HCT116 (cell line): Measurements from ENCODE around the gene ROR2. TPM values are rescaled to one million over a fixed set of nuclear protein-coding genes. Genes with fewer than 3 reads are reported as not detected.

Source experiments
- ATAC-seq: fragments of 200-7000 bp; cut with Tn5 transposase; 2 replicates; pipeline ENCODE4 v1.9.1; 2020; ENCODE audit warnings: mild to moderate bottlenecking, moderate library complexity
- BruUV-seq: library from RNA; stranded (reverse); fragments of 400-500 nt; replicated peaks from 2 replicates; lab custom pipeline; 2021; lab: Mats Ljungman, UMichigan
- CTCF ChIA-PET: fragments of 300-600 bp; sonication (Branson Sonifier 250); formaldehyde crosslinking; loops from one replicate; lab custom pipeline; 2021; ENCODE audit warnings: antibody characterized with exemption; lab: Charles Lee
- POLR2A ChIA-PET: fragments of 300-600, 350-600 bp; sonication (Branson Sonifier 250); formaldehyde crosslinking; loops from one replicate; lab custom pipeline; 2021; ENCODE audit warnings: antibody characterized with exemption; lab: Charles Lee
- RAD21 ChIA-PET, 2 experiments: fragments of 300-600 bp; sonication (Branson Sonifier 250); formaldehyde crosslinking; loops; one replicate each; lab custom pipeline; 2023; ENCODE audit warnings: low total read pairs in 2 of 2; ENCODE audit not compliant: uncharacterized antibody in 2 of 2, unreplicated experiment in 2 of 2, low non-redundant PET in 1 of 2; lab: Charles Lee
- DNase-seq: peaks from one replicate; pipeline ENCODE4 v3.0.0-alpha.2; 2010; ENCODE audit warnings: low read depth, low spot score
- H2AFZ ChIP-seq: fragments of 200-600 bp; shearing (Covaris generic), sonication (generic); 2 replicates; pipeline ENCODE4 v1.6.1; 2017; ENCODE audit warnings: low read depth, mixed run types, mixed read lengths, antibody characterized with exemption, low read length; ENCODE audit not compliant: poor library complexity, severe bottlenecking
- H3K27ac ChIP-seq: 2 replicates; pipeline ENCODE4 v1.5.1; 2012; ENCODE audit warnings: low read depth, low read length
- H3K27me3 ChIP-seq: fragments of 200-600 bp; sonication (generic); 2 replicates; pipeline ENCODE4 v1.6.1; 2016; ENCODE audit warnings: mixed run types, low read length, mixed read lengths; ENCODE audit not compliant: insufficient read depth
- H3K36me3 ChIP-seq, 2 experiments: fragments of 200-500 bp in 1 of 2; fragments of 200-600 bp in 1 of 2; sonication (Bioruptor generic) in 1 of 2; sonication (generic) in 1 of 2; 2 replicates each; pipeline versions ENCODE4 v1.5.1 to v1.6.1; 2014 to 2016; ENCODE audit warnings: low read length in 2 of 2, inconsistent platforms in 1 of 2, mixed read lengths in 1 of 2, mixed run types in 1 of 2; ENCODE audit not compliant: insufficient read depth in 2 of 2, control insufficient read depth in 1 of 2
- H3K4me1 ChIP-seq, 2 experiments: fragments of 200-600 bp in 1 of 2; sonication (generic) in 1 of 2; 2 replicates each; pipeline versions ENCODE4 v1.5.1 to v1.6.1; 2012 to 2017; ENCODE audit warnings: low read length in 2 of 2, inconsistent platforms in 1 of 2, mild to moderate bottlenecking in 1 of 2, mixed read lengths in 1 of 2, mixed run types in 1 of 2, moderate library complexity in 1 of 2; ENCODE audit not compliant: insufficient read depth in 2 of 2, control insufficient read depth in 1 of 2
- H3K4me2 ChIP-seq: fragments of 200-600 bp; sonication (generic); 2 replicates; pipeline ENCODE4 v1.6.1; 2017; ENCODE audit warnings: mixed run types, low read length, mixed read lengths
- H3K4me3 ChIP-seq, 2 experiments: fragments of 200-600 bp in 1 of 2; sonication (generic) in 1 of 2; replicated peaks in 1 of 2; 2 replicates each; pipeline ENCODE4 v1.5.1; 2011 to 2016; ENCODE audit warnings: low read length in 2 of 2, control low read depth in 1 of 2, low read depth in 1 of 2, mild to moderate bottlenecking in 1 of 2, mixed read lengths in 1 of 2, mixed run types in 1 of 2
- H3K79me2 ChIP-seq: fragments of 200-600 bp; sonication (generic); 2 replicates; pipeline ENCODE4 v1.6.1; 2017; ENCODE audit warnings: mild to moderate bottlenecking, mixed run types, low read length, moderate library complexity, mixed read lengths; ENCODE audit not compliant: insufficient read depth
- H3K9ac ChIP-seq: fragments of 200-600 bp; sonication (generic); 2 replicates; pipeline ENCODE4 v1.6.1; 2016; ENCODE audit warnings: low read length, mixed read lengths
- H3K9me2 ChIP-seq: fragments of 200-600 bp; sonication (generic), shearing (Covaris generic); 2 replicates; pipeline ENCODE4 v1.6.1; 2017; ENCODE audit warnings: mixed run types, mild to moderate bottlenecking, moderate library complexity; ENCODE audit not compliant: insufficient read depth
- H3K9me3 ChIP-seq, 2 experiments: fragments of 200-500 bp in 1 of 2; fragments of 200-600 bp in 1 of 2; sonication (Bioruptor generic) in 1 of 2; sonication (generic) in 1 of 2; 2 replicates each; pipeline ENCODE4 v1.6.1; 2014 to 2017; ENCODE audit warnings: low read length in 2 of 2, mixed read lengths in 2 of 2, inconsistent platforms in 1 of 2, low read depth in 1 of 2, mild to moderate bottlenecking in 1 of 2, mixed run types in 1 of 2, moderate library complexity in 1 of 2; ENCODE audit not compliant: control insufficient read depth in 1 of 2, insufficient read depth in 1 of 2
- H4K20me1 ChIP-seq: fragments of 200-600 bp; sonication (generic), shearing (Covaris generic); 2 replicates; pipeline ENCODE4 v1.6.1; 2017; ENCODE audit warnings: mixed run types, mild to moderate bottlenecking, moderate library complexity; ENCODE audit not compliant: insufficient read depth
- CBX3 ChIP-seq: IDR thresholded peaks from 2 replicates; pipeline ENCODE4 v1.6.1; 2012; ENCODE audit warnings: low read depth
- ELF1 ChIP-seq: IDR thresholded peaks from 2 replicates; pipeline ENCODE4 v1.6.1; 2012; ENCODE audit warnings: low read depth, borderline replicate concordance
- EZH2 ChIP-seq: fragments of 200-600 bp; sonication (generic); IDR thresholded peaks from 2 replicates; pipeline ENCODE4 v1.6.1; 2017; ENCODE audit warnings: antibody characterized with exemption, mixed run types
- EZH2phosphoT487 ChIP-seq: fragments of 200-600 bp; IDR thresholded peaks from 2 replicates; pipeline ENCODE4 v1.6.1; 2018; ENCODE audit warnings: antibody characterized with exemption, borderline replicate concordance
- FOSL1 ChIP-seq: IDR thresholded peaks from 2 replicates; pipeline ENCODE4 v1.6.1; 2012; ENCODE audit warnings: low read depth
- JUND ChIP-seq: IDR thresholded peaks from 2 replicates; pipeline ENCODE4 v1.6.1; 2012
- POLR2A ChIP-seq: IDR thresholded peaks from 2 replicates; pipeline ENCODE4 v1.7.0; 2011; ENCODE audit warnings: borderline replicate concordance; ENCODE audit not compliant: insufficient read depth, insufficient read length; ENCODE audit errors: extremely low read depth
- POLR2AphosphoS5 ChIP-seq: IDR thresholded peaks from 2 replicates; pipeline ENCODE4 v1.6.1; 2011; ENCODE audit warnings: mild to moderate bottlenecking, low read depth, low read length, moderate library complexity
- RAD21 ChIP-seq: IDR thresholded peaks from 2 replicates; pipeline ENCODE4 v1.6.1; 2012; ENCODE audit warnings: low read depth, mild to moderate bottlenecking
- SIN3A ChIP-seq: IDR thresholded peaks from 2 replicates; pipeline ENCODE4 v1.6.1; 2012; ENCODE audit warnings: low read depth
- SP1 ChIP-seq: IDR thresholded peaks from 2 replicates; pipeline ENCODE4 v1.6.1; 2012; ENCODE audit warnings: low read depth
- SRF ChIP-seq: IDR thresholded peaks from 2 replicates; pipeline ENCODE4 v1.6.1; 2012; ENCODE audit warnings: low read depth
- TCF7L2 ChIP-seq: IDR thresholded peaks from 2 replicates; pipeline ENCODE4 v1.7.0; 2011; ENCODE audit warnings: borderline replicate concordance, inconsistent platforms; ENCODE audit not compliant: insufficient read depth, insufficient read length; ENCODE audit errors: extremely low read depth
- YY1 ChIP-seq: IDR thresholded peaks from 2 replicates; pipeline ENCODE4 v1.6.1; 2011; ENCODE audit warnings: low read length, low read depth, moderate library complexity, mild to moderate bottlenecking; ENCODE audit not compliant: insufficient replicate concordance; ENCODE audit errors: extremely low read depth
- ZNF274 ChIP-seq: fragments of 200-500 bp; sonication (Bioruptor generic); IDR thresholded peaks from 2 replicates; pipeline ENCODE4 v1.6.1; 2014; ENCODE audit warnings: mild to moderate bottlenecking, low read depth, low read length, inconsistent platforms
- intact Hi-C: fragments of 100-400 bp; cut with micrococcal nuclease; formaldehyde crosslinking; loops from 2 replicates; pipeline ENCODE4 v1.10.0; 2022
- total RNA-seq: library from RNA; stranded (reverse); gene quantifications from one replicate; pipeline ENCODE4 v1.2.1, GENCODE V29; 2021; ENCODE audit not compliant: unreplicated experiment
- TF ChIP-seq, protein P1 (sequence below): IDR thresholded peaks from 2 replicates; pipeline ENCODE4 v1.6.1; 2012; ENCODE audit warnings: low read depth
- TF ChIP-seq, protein P2 (sequence below): IDR thresholded peaks from 2 replicates; pipeline ENCODE4 v1.6.1; 2011; ENCODE audit warnings: mild to moderate bottlenecking, low read length, moderate library complexity; ENCODE audit not compliant: insufficient replicate concordance; ENCODE audit errors: extremely low read depth
- TF ChIP-seq, protein P3 (sequence below): IDR thresholded peaks from 2 replicates; pipeline ENCODE4 v1.6.1; 2012
- TF ChIP-seq, protein P4 (sequence below), 3 experiments: fragments of 200-600 bp in 1 of 3; sonication (generic) in 1 of 3; IDR thresholded peaks in 2 of 3; conservative IDR thresholded peaks in 1 of 3; 2 replicates each; pipeline ENCODE4 v1.5.1; 2012 to 2017; ENCODE audit warnings: low read depth in 2 of 3, low read length in 2 of 3, antibody characterized with exemption in 1 of 3, borderline replicate concordance in 1 of 3, control low read depth in 1 of 3, mild to moderate bottlenecking in 1 of 3, mixed read lengths in 1 of 3, mixed run types in 1 of 3, moderate library complexity in 1 of 3; ENCODE audit not compliant: insufficient read depth in 1 of 3
- TF ChIP-seq, protein P5 (sequence below): IDR thresholded peaks from 2 replicates; pipeline ENCODE4 v1.6.1; 2012

ROR2 gene
- total RNA-seq, 1 experiment from 2014 or later, result 15.7 TPM

DNA sequence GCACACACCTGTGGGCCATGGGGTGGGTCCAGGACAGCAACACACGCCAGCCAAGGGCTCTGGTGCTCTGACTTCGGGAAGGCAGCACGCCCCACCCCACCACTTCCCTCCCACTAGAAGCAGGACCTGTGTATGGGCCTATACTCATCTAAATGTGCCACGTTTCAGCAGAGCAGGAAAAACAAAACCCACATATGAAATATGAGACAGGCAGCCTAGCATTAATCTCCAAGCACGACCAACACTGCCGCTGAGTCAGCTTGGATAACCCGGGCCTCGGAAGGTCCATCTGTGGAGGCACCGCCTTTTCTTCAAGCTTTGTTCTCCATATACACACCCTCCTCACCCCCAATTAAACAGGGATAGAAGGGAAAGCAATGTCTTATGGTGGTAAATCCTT is 203.1 kb downstream of the ROR2 start:
- ATAC-seq (no peak), DNase-seq (no peak)
- H4K20me1 ChIP-seq, result no peaks in the 10 kb centered on the region
- no TSS peak for BruUV-seq
- no peak overlapping the region for H3K4me3 ChIP-seq
- H3K36me3 ChIP-seq, result no peaks in the 10 kb centered on the region
- intact Hi-C loops, result no loop called here
- no peaks in the 10 kb centered on the region for H3K9me2 ChIP-seq
- H3K4me2 ChIP-seq, result no peak overlapping the region
- H3K27me3 ChIP-seq, result no peaks in the 10 kb centered on the region
- ChIA-PET RAD21 (no interaction called here), CTCF (no interaction called here), POLR2A (no interaction called here)
- H3K27ac ChIP-seq, result no peak overlapping the region
- H3K9ac ChIP-seq, result no peak overlapping the region
- H3K4me1 ChIP-seq, result no peaks in the 10 kb centered on the region
- TF ChIP-seq YY1, result no peak
- no peak for TF ChIP-seq SP1
- TF ChIP-seq EZH2phosphoT487, result no peak
- no peak for TF ChIP-seq RAD21
- no peak for TF ChIP-seq POLR2A
- no peak for TF ChIP-seq TCF7L2
- TF ChIP-seq, protein P1, sequence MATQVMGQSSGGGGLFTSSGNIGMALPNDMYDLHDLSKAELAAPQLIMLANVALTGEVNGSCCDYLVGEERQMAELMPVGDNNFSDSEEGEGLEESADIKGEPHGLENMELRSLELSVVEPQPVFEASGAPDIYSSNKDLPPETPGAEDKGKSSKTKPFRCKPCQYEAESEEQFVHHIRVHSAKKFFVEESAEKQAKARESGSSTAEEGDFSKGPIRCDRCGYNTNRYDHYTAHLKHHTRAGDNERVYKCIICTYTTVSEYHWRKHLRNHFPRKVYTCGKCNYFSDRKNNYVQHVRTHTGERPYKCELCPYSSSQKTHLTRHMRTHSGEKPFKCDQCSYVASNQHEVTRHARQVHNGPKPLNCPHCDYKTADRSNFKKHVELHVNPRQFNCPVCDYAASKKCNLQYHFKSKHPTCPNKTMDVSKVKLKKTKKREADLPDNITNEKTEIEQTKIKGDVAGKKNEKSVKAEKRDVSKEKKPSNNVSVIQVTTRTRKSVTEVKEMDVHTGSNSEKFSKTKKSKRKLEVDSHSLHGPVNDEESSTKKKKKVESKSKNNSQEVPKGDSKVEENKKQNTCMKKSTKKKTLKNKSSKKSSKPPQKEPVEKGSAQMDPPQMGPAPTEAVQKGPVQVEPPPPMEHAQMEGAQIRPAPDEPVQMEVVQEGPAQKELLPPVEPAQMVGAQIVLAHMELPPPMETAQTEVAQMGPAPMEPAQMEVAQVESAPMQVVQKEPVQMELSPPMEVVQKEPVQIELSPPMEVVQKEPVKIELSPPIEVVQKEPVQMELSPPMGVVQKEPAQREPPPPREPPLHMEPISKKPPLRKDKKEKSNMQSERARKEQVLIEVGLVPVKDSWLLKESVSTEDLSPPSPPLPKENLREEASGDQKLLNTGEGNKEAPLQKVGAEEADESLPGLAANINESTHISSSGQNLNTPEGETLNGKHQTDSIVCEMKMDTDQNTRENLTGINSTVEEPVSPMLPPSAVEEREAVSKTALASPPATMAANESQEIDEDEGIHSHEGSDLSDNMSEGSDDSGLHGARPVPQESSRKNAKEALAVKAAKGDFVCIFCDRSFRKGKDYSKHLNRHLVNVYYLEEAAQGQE, result no peak
- no peak for TF ChIP-seq ZNF274
- no peak for TF ChIP-seq EZH2
- TF ChIP-seq CBX3, result no peak
- TF ChIP-seq SRF, result no peak
- TF ChIP-seq SIN3A, result no peak
- TF ChIP-seq, protein P2, sequence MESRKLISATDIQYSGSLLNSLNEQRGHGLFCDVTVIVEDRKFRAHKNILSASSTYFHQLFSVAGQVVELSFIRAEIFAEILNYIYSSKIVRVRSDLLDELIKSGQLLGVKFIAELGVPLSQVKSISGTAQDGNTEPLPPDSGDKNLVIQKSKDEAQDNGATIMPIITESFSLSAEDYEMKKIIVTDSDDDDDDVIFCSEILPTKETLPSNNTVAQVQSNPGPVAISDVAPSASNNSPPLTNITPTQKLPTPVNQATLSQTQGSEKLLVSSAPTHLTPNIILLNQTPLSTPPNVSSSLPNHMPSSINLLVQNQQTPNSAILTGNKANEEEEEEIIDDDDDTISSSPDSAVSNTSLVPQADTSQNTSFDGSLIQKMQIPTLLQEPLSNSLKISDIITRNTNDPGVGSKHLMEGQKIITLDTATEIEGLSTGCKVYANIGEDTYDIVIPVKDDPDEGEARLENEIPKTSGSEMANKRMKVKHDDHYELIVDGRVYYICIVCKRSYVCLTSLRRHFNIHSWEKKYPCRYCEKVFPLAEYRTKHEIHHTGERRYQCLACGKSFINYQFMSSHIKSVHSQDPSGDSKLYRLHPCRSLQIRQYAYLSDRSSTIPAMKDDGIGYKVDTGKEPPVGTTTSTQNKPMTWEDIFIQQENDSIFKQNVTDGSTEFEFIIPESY, result no peak
- TF ChIP-seq, protein P3, sequence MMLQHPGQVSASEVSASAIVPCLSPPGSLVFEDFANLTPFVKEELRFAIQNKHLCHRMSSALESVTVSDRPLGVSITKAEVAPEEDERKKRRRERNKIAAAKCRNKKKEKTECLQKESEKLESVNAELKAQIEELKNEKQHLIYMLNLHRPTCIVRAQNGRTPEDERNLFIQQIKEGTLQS, result no peak
- TF ChIP-seq FOSL1, result no peak
- TF ChIP-seq, protein P4, sequence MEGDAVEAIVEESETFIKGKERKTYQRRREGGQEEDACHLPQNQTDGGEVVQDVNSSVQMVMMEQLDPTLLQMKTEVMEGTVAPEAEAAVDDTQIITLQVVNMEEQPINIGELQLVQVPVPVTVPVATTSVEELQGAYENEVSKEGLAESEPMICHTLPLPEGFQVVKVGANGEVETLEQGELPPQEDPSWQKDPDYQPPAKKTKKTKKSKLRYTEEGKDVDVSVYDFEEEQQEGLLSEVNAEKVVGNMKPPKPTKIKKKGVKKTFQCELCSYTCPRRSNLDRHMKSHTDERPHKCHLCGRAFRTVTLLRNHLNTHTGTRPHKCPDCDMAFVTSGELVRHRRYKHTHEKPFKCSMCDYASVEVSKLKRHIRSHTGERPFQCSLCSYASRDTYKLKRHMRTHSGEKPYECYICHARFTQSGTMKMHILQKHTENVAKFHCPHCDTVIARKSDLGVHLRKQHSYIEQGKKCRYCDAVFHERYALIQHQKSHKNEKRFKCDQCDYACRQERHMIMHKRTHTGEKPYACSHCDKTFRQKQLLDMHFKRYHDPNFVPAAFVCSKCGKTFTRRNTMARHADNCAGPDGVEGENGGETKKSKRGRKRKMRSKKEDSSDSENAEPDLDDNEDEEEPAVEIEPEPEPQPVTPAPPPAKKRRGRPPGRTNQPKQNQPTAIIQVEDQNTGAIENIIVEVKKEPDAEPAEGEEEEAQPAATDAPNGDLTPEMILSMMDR (IDR thresholded peaks at IDR 0.05 in 2 of 3, conservative IDR thresholded peaks at IDR 0.05 in 1 of 3; ENCODE audit: borderline replicate concordance in 1 of 3, insufficient read depth in 1 of 3, low read depth in 2 of 3, low read length in 2 of 3), result no peak
- TF ChIP-seq, protein P5, sequence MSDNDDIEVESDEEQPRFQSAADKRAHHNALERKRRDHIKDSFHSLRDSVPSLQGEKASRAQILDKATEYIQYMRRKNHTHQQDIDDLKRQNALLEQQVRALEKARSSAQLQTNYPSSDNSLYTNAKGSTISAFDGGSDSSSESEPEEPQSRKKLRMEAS, result no peak
- TF ChIP-seq POLR2AphosphoS5, result no peak
- no peak for TF ChIP-seq ELF1
- no peak for TF ChIP-seq JUND
- H3K9me3 ChIP-seq, result no peaks in the 10 kb centered on the region
- H2AFZ ChIP-seq, result no peak overlapping the region
- no peaks in the 10 kb centered on the region for H3K79me2 ChIP-seq
